ENCODE measurements around the gene ATG5.

ATG5 gene

GRCh38 chr6:106177786-106178185 is 147.8 kb downstream of the ATG5 start:
- no peak for DNase-seq

GRCh38 chr6:106173124-106173879 is 152.3 kb downstream of the ATG5 start:
- DNase-seq: no peak

- no peak for DNase-seq
These were observed 155.3 kb downstream of the ATG5 start for GRCh38 chr6:106170030-106170791.

GRCh38 chr6:106169517-106169916 is 156.0 kb downstream of the ATG5 start:
- DNase-seq: no peak

GRCh38 chr6:106168097-106168888 is 157.3 kb downstream of the ATG5 start:
- no peak for DNase-seq

- no peak for DNase-seq
These were observed 158.3 kb downstream of the ATG5 start for GRCh38 chr6:106167096-106167814.

- DNase-seq: no peak
These were observed 159.6 kb downstream of the ATG5 start for GRCh38 chr6:106165885-106166485.

- DNase-seq: no peak
These were observed 161.3 kb downstream of the ATG5 start for GRCh38 chr6:106163966-106164877.

- DNase-seq: no peak
These were observed 162.1 kb downstream of the ATG5 start for GRCh38 chr6:106163446-106163965.

GRCh38 chr6:106162921-106163320 is 162.6 kb downstream of the ATG5 start:
- DNase-seq: no peak

GRCh38 chr6:106161893-106162292 is 163.7 kb downstream of the ATG5 start:
- no peak for DNase-seq

- DNase-seq: no peak
These were observed 164.2 kb downstream of the ATG5 start for GRCh38 chr6:106161311-106161874.

GRCh38 chr6:106160189-106160588 is 165.4 kb downstream of the ATG5 start:
- no peak for DNase-seq

- DNase-seq: no peak
These were observed 166.0 kb downstream of the ATG5 start for GRCh38 chr6:106159531-106159940.

- no peak for DNase-seq
These were observed 166.7 kb downstream of the ATG5 start for GRCh38 chr6:106158816-106159215.

- no peak for DNase-seq
These were observed 168.7 kb downstream of the ATG5 start for GRCh38 chr6:106156863-106157262.

- DNase-seq: no peak
These were observed 169.1 kb downstream of the ATG5 start for GRCh38 chr6:106156413-106156812.

- no peak for DNase-seq
These were observed 170.2 kb downstream of the ATG5 start for GRCh38 chr6:106155219-106155830.

GRCh38 chr6:106154326-106154725 is 171.2 kb downstream of the ATG5 start:
- no peak for DNase-seq

GRCh38 chr6:106152952-106153351 is 172.6 kb downstream of the ATG5 start:
- no peak for DNase-seq
